Heart left ventricle (tissue), 13 donors: ENCODE data around the gene IL36B.

Experiments
- POLR2A ChIP-seq, 2 donors: fragments of 450-650 bp; IDR thresholded peaks; one replicate each; pipeline ENCODE4 v1.6.1; 2017; ENCODE audit warnings: antibody characterized with exemption in 2 of 2, mild to moderate bottlenecking in 2 of 2, moderate library complexity in 2 of 2
- TF ChIP-seq, protein P1 (sequence below), 12 donors: fragments of 200-600 bp; sonication (generic) in 4 of 12; IDR thresholded peaks; one replicate each; pipeline versions ENCODE4 v1.5.0 to v1.8.0; 2018 to 2022; ENCODE audit warnings: antibody characterized with exemption in 12 of 12, mild to moderate bottlenecking in 5 of 12
- donor health status: ischemic (EF 13 %, LVEDD 7.1; RV severe dilation, severe dysfunction).
- donor health status: DM: no; HTN: yes; CAD: no.
- donor health status: DM: no; HTN: no; CAD: no.
- donor health status: ischemic (EF 25% LVEDD 6.9; RV normal size, moderate dysfunction).
- donor health status: ischemic (EF 25% LVEDD 5.7; RV mildly dilated, moderate dysfunction).
- donor health status: ischemic (EF 35%, LVEDD 5.7; RV mildly dilated, moderate dysfunction).
- donor health status: nonischemic (EF 11% LVEDD 7.7; RV severe dilation, severe dysfunction).
- donor health status: DM: yes; HTN: yes; CAD: no.
- donor health status: PGD.
- donor health status: ischemic (EF 29% LVEDD 5.4; RV normal size, mild dysfunction).
- donor health status: nonischemic (EF 23%, LVEDD 6.1; RV moderate dilation, normal function).

DNA sequence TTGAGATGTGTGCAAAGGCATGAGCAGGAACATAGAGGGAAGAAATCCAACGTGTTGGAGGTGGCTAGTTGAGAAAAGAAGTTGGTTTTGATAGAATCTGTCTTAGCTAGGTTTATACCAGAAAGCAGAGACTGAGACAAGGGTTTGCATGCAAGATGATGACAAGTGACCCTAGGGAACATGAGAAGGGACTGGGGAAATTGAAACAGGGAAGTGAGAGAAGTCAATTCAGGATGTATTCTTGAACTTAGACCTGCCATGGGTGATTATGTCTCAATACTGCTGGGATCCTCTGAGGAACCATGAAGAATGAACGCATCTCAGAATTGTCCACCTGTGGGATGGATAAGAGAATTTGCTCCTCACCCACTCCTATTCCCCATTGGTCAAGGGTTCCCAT, 26.9 kb downstream of the IL36B start:
- TF ChIP-seq, protein P1, sequence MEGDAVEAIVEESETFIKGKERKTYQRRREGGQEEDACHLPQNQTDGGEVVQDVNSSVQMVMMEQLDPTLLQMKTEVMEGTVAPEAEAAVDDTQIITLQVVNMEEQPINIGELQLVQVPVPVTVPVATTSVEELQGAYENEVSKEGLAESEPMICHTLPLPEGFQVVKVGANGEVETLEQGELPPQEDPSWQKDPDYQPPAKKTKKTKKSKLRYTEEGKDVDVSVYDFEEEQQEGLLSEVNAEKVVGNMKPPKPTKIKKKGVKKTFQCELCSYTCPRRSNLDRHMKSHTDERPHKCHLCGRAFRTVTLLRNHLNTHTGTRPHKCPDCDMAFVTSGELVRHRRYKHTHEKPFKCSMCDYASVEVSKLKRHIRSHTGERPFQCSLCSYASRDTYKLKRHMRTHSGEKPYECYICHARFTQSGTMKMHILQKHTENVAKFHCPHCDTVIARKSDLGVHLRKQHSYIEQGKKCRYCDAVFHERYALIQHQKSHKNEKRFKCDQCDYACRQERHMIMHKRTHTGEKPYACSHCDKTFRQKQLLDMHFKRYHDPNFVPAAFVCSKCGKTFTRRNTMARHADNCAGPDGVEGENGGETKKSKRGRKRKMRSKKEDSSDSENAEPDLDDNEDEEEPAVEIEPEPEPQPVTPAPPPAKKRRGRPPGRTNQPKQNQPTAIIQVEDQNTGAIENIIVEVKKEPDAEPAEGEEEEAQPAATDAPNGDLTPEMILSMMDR (IDR thresholded peaks at IDR 0.05) = no peak
- no peak for TF ChIP-seq POLR2A (IDR thresholded peaks at IDR 0.05)
